Diencephalon (tissue), 1 donor: ENCODE measurements around the gene SLC26A4. TPM values are rescaled to one million over a fixed set of nuclear protein-coding genes. Genes with fewer than 3 reads are reported as not detected.

Experiments used
- small RNA-seq: library from RNA; depleted of rRNA; stranded (forward); fragments of <200 nt; gene quantifications from one replicate; pipeline ENCODE3, GENCODE V24; 2014
- total RNA-seq: library from RNA; depleted of rRNA; stranded (reverse); fragments of >200 nt; gene quantifications from one replicate; pipeline ENCODE4 v1.2.3, GENCODE V29; 2014

SLC26A4 gene
- total RNA-seq = 0.69 TPM

DNA sequence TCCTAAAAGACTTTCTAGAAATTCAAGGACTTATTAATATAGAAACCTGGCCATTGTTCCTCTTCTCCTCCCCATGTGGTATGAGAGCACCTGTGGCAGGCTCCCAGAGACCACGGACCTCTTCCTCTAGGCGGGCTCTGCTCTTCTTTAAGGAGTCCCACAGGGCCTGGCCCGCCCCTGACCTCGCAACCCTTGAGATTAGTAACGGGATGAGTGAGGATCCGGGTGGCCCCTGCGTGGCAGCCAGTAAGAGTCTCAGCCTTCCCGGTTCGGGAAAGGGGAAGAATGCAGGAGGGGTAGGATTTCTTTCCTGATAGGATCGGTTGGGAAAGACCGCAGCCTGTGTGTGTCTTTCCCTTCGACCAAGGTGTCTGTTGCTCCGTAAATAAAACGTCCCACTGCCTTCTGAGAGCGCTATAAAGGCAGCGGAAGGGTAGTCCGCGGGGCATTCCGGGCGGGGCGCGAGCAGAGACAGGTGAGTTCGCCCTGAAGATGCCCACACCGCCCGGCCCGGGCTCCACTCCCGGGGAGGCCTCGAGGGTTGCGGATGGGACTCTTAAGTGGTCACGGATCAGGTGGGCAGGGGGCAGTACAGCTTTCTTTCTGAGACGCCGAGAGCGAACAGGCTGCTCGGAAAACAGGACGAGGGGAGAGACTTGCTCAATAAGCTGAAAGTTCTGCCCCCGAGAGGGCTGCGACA is at the start of gene SLC26A4:
TSS of gene SLC26A4 (plus strand) at position 448 of the 700 bp plus-strand sequence. CDS start 814 bp downstream, outside the sequence.

DNA sequence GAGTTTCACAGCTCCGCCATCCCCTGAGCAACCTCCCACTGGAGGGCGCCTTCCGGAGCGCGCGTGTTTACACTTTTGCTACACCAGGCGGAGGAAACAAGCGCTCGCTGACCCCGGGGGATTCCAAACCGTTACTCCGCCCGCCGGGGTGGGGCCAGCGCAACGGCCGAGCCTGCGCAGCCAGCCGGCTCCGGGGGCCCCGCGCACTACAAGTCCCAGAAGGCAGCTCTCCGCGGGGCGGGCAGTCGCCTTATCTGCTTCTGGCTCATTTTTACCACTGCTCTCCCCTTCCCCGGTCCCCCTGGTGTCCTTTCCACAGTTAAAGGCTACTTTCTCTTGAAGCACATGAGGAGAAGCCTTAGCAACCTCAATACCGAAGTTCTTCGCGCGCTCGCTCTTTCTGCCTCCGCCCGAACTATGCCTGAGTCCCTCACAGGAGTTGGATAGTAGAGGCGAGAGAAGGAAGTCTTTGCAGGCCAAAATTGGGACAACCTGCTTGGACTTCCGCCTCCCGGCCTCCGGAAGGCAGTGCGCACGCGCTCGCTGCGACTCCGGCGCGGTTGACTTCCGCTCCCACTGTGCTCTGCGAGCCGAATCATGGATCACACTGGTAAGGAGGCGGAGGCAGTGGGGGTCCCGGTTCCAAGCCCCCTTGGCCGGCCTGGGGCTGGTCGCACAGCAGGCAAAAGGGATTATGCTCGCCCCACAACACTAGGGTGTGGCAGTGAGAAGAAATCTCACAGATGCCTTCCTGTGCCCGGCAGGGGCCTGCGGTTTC is 83.1 kb downstream of the SLC26A4 start, which contains the start of gene CBLL1:
TSS of gene CBLL1 (plus strand) at position 576 of the 778 bp plus-strand sequence. CDS start at position 598, 22 bp downstream.

Small RNA genes within 50 kb of the gene (small RNA-seq; reads per million reads assigned to genes)
- gene BANF1P5 = not detected

Other genes with a start within 250 kb of the SLC26A4 start
- 27.2 TPM for gene GPR22, start 190.8 kb upstream of the SLC26A4 start, total RNA-seq
- 33.2 TPM for gene COG5, start 96.9 kb upstream of the SLC26A4 start, total RNA-seq
- gene DUS4L, start 96.9 kb upstream of the SLC26A4 start, total RNA-seq = 17.8 TPM
- 50.5 TPM for gene BCAP29, start 80.6 kb upstream of the SLC26A4 start, total RNA-seq
- 30.0 TPM for gene CBLL1, start 83.3 kb downstream of the SLC26A4 start, total RNA-seq
- not detected for gene SLC26A3, start 142.4 kb downstream of the SLC26A4 start, total RNA-seq
- gene DLD, start 230.4 kb downstream of the SLC26A4 start, total RNA-seq = 83.3 TPM